Neuron (in vitro differentiated cells): ENCODE results near the gene TMEM161B.
"Not testable (repeated sequence)": the region's sequence is repeated elsewhere in the genome, so short reads cannot be mapped to it uniquely, and the experiment has no call there.

Source experiments
- H2AFZ ChIP-seq: one replicate; pipeline ENCODE4 v1.6.1; 2013; ENCODE audit warnings: low read depth, mild to moderate bottlenecking, inconsistent platforms, low read length, moderate library complexity
- H3K27me3 ChIP-seq: one replicate; pipeline ENCODE4 v1.6.1; 2013; ENCODE audit warnings: low read length; ENCODE audit not compliant: insufficient read depth
- H3K36me3 ChIP-seq: one replicate; pipeline ENCODE4 v1.6.1; 2013; ENCODE audit warnings: low read length; ENCODE audit not compliant: insufficient read depth
- H3K4me1 ChIP-seq: one replicate; pipeline ENCODE4 v1.6.1; 2013; ENCODE audit warnings: low read length; ENCODE audit not compliant: insufficient read depth
- H3K4me3 ChIP-seq: 2 replicates; pipeline ENCODE4 v1.5.1; 2013; ENCODE audit warnings: mild to moderate bottlenecking, low read length, moderate library complexity
- H3K9me3 ChIP-seq: one replicate; pipeline ENCODE4 v1.6.1; 2013; ENCODE audit warnings: low read length

The TMEM161B gene

GRCh38 chr5:88264565-88264964 is 4.1 kb downstream of the TMEM161B start:
- not testable (repeated sequence) for H3K27me3 ChIP-seq, H2AFZ ChIP-seq, H3K4me3 ChIP-seq, H3K36me3 ChIP-seq, H3K9me3 ChIP-seq
- peaks cover 18% of the 10 kb centered on the region for H3K4me1 ChIP-seq

DNA sequence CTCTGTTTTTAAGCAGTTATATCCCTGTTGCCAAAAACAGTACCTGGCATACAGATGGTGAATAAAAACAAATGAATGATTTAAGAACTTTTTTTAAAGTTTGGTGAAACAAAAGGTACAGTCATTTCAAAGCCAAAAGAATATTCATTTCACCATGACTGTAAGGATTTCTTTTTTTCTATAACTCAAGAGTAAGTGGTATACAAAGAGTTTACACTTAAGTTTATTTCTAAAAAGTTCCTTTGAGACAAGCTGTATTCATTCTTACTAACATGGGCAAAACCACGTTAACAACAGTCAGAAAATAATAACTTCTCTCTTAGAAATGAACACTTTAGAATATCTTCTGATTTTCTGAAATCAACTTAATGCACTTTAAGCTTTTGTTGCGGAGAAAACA is 5.3 kb downstream of the TMEM161B start:
- H3K4me3 ChIP-seq: no peak overlapping the region
- peaks cover 7% of the 10 kb centered on the region for H3K9me3 ChIP-seq
- H3K27me3 ChIP-seq: no peaks in the 10 kb centered on the region
- no peak overlapping the region for H2AFZ ChIP-seq
- H3K36me3 ChIP-seq: peaks cover 10% of the 10 kb centered on the region
- H3K4me1 ChIP-seq: peaks cover 15% of the 10 kb centered on the region

DNA sequence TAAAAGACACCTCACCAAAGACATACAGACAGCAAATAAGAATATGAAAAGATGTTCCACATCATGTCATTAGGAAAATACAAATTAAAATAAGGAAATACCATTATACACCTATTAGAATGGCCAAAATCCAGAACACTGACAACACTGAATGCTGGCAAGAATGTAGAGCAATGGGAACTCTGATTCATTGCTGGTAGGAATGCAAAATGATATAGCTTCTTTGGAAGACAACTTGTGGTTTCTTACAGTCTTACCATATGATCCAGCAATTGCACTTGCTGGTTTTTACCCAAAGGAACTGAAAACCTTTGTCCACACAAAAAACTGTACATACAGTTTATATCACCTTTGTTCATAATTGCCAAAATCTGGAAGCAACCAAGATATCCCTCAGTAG is 6.5 kb downstream of the TMEM161B start:
- H3K36me3 ChIP-seq: peaks cover 10% of the 10 kb centered on the region

GRCh38 chr5:88258636-88259035 is 10.0 kb downstream of the TMEM161B start:
- Histone ChIP-seq H3K4me3 (no peak overlapping the region), H3K36me3 (peaks cover 7% of the 10 kb centered on the region), H3K9me3 (no peaks in the 10 kb centered on the region)

More for the DNA sequence above, 6.5 kb downstream of the TMEM161B start:
- Histone ChIP-seq H3K4me1 (peaks cover 6% of the 10 kb centered on the region), H3K27me3 (no peaks in the 10 kb centered on the region), H3K4me3 (no peak overlapping the region), H3K9me3 (peaks cover 7% of the 10 kb centered on the region), H2AFZ (no peak overlapping the region)

GRCh38 chr5:88256872-88257271 is 11.8 kb downstream of the TMEM161B start:
- Histone ChIP-seq H3K9me3 (no peaks in the 10 kb centered on the region), H2AFZ (no peak overlapping the region), H3K4me1 (no peaks in the 10 kb centered on the region), H3K4me3 (no peak overlapping the region), H3K27me3 (no peaks in the 10 kb centered on the region), H3K36me3 (peaks cover 4% of the 10 kb centered on the region)

More at GRCh38 chr5:88258636-88259035, 10.0 kb downstream of the TMEM161B start:
- Histone ChIP-seq H3K4me1 (no peaks in the 10 kb centered on the region), H3K27me3 (no peaks in the 10 kb centered on the region), H2AFZ (no peak overlapping the region)

- Histone ChIP-seq H3K27me3 (no peaks in the 10 kb centered on the region), H3K9me3 (no peaks in the 10 kb centered on the region), H3K4me3 (no peak overlapping the region), H3K4me1 (no peaks in the 10 kb centered on the region), H2AFZ (no peak overlapping the region), H3K36me3 (peaks cover 4% of the 10 kb centered on the region)
Measured at GRCh38 chr5:88256037-88256436, 12.6 kb downstream of the TMEM161B start.

DNA sequence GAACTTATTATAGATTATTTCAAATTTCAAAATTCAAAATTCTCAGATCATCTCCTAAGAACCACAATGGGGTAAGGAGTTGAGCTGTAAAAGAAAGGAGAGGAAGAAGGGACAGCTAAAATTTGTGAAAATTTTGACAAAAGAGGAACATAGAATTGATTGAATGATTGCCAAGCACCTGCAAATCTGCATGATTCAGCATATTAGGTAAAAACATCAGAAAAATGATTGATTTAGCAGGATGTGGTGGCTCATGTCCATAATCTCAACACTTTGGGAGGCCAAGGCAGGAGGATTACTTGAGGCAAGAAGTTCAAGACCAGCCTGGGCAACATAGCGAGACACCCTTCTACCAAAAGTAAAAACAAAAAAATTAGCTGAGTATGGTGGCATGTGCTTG is 14.3 kb downstream of the TMEM161B start:
- Histone ChIP-seq H3K4me1 (no peaks in the 10 kb centered on the region), H2AFZ (no peak overlapping the region), H3K36me3 (peaks cover 3% of the 10 kb centered on the region), H3K27me3 (no peaks in the 10 kb centered on the region), H3K9me3 (no peaks in the 10 kb centered on the region), H3K4me3 (no peak overlapping the region)

- no peaks in the 10 kb centered on the region for H3K9me3 ChIP-seq
- H3K36me3 ChIP-seq: no peaks in the 10 kb centered on the region
Measured at GRCh38 chr5:88251048-88251711, 17.5 kb downstream of the TMEM161B start.

DNA sequence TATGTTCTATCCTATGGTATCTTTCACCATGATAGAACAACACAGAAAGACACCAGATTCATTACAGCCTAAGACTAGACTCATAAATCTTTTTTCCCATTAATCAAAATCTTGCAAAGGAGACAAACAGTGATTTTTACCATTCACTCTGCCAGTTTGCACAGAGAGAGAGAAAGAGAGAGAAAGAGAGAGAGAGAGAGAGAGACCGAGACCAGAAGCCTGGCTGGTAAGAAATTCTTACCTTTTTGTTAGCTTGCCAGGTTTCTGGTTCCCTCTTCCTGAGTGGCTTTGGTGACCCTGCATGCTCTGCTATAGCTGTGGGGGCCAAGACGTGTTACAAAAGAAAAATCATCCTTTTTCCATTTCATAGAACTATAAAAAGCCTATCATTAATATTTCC is 18.6 kb downstream of the TMEM161B start:
- no peaks in the 10 kb centered on the region for H3K27me3 ChIP-seq
- no peaks in the 10 kb centered on the region for H3K4me1 ChIP-seq
- H2AFZ ChIP-seq: no peak overlapping the region
- H3K4me3 ChIP-seq: no peak overlapping the region
- H3K9me3 ChIP-seq: no peaks in the 10 kb centered on the region
- H3K36me3 ChIP-seq: no peaks in the 10 kb centered on the region

More at GRCh38 chr5:88251048-88251711, 17.5 kb downstream of the TMEM161B start:
- no peak overlapping the region for H3K4me3 ChIP-seq
- no peak overlapping the region for H2AFZ ChIP-seq
- no peaks in the 10 kb centered on the region for H3K4me1 ChIP-seq
- no peaks in the 10 kb centered on the region for H3K27me3 ChIP-seq

DNA sequence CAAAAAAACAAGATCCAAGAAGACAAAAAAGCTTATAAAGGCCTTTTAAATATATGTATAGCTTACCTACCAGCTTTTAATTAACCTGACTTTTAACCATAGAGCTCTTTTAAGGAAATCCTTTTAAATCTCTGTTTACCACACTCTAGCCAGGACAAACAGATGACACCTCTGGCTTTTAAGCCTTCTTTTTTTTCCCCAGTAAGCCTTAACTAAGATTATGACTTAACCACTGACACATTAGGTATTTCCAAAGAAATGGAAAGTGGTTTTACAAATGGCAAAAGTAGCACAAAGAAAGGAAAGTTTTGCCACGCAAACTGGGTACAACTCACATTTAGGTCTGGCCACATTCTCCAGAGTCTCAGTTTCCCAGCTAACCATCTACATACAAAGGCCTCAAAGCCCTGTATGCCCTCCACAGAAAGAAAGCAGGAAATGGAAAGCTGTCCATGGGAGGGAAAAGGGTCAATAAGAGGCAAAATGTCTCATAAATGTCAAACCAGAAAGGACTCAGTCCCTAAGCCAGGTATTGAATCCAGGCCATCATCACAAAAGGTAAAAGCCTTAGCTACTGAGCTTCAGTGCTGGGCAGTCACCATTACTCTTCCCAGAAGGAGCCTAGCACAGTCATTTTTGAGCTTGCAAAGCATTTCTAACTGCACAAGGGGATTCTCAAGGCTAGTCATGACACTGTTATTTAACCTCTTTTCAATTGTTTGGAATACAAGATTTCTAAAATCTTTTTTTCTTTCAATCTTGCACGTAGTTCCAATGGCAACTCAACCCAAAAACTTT is 19.7 kb downstream of the TMEM161B start:
- H3K36me3 ChIP-seq: no peaks in the 10 kb centered on the region
- H3K27me3 ChIP-seq: no peaks in the 10 kb centered on the region
- H3K4me3 ChIP-seq: no peak overlapping the region
- no peaks in the 10 kb centered on the region for H3K4me1 ChIP-seq
- H2AFZ ChIP-seq: no peak overlapping the region
- no peaks in the 10 kb centered on the region for H3K9me3 ChIP-seq

- Histone ChIP-seq H3K4me3 (no peak overlapping the region), H3K9me3 (no peaks in the 10 kb centered on the region)
Measured at GRCh38 chr5:88248094-88248493, 20.6 kb downstream of the TMEM161B start.

DNA sequence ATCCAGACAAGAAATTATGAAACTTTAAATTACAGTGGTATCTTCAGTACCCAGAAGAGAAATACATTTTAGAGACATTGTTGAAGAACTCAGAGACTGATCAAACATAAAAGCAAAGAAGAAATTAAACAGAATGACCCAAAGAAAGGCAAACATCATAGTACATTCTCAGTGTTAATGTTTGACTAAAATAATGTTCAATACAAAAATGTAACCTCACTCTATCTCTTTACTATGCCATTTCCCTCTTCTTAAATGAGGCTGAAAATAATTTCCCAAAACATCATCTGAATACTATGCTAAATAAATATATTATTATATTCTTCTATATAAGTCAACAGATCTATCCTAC is 22.8 kb downstream of the TMEM161B start:
- no peaks in the 10 kb centered on the region for H3K9me3 ChIP-seq
- H2AFZ ChIP-seq: no peak overlapping the region
- no peaks in the 10 kb centered on the region for H3K36me3 ChIP-seq
- H3K4me3 ChIP-seq: no peak overlapping the region
- H3K27me3 ChIP-seq: no peaks in the 10 kb centered on the region
- H3K4me1 ChIP-seq: no peaks in the 10 kb centered on the region

More at GRCh38 chr5:88248094-88248493, 20.6 kb downstream of the TMEM161B start:
- Histone ChIP-seq H2AFZ (no peak overlapping the region), H3K36me3 (no peaks in the 10 kb centered on the region), H3K27me3 (no peaks in the 10 kb centered on the region), H3K4me1 (no peaks in the 10 kb centered on the region)

- Histone ChIP-seq H3K4me3 (no peak overlapping the region), H3K27me3 (no peaks in the 10 kb centered on the region), H2AFZ (no peak overlapping the region), H3K4me1 (no peaks in the 10 kb centered on the region), H3K36me3 (peaks cover 2% of the 10 kb centered on the region), H3K9me3 (no peaks in the 10 kb centered on the region)
Measured at GRCh38 chr5:88245241-88245892, 23.3 kb downstream of the TMEM161B start.
